ENCODE measurements around the gene OR10A7.
"Not testable (repeated sequence)": the region's sequence is repeated elsewhere in the genome, so short reads cannot be mapped to it uniquely, and the experiment has no call there.

Gene OR10A7

GRCh38 chr12:55220725-55221124 lies at the start of gene OR10A7:
Gene OR10A7, plus strand, starts transcription at chr12:55221025. Its CDS starts 0 bp downstream, at chr12:55221025.
- no peak for DNase-seq

- no peak for DNase-seq
Measured at GRCh38 chr12:55171445-55171844, 49.4 kb upstream of the OR10A7 start.

- DNase-seq: not testable (repeated sequence)
Measured at GRCh38 chr12:55171846-55172245, 49.0 kb upstream of the OR10A7 start.

- no peak for DNase-seq
Measured at GRCh38 chr12:55172686-55173085, 48.1 kb upstream of the OR10A7 start.

GRCh38 chr12:55173456-55173855 lies 47.4 kb upstream of the OR10A7 start:
- no peak for DNase-seq

GRCh38 chr12:55188573-55188972 lies 32.3 kb upstream of the OR10A7 start:
- no peak for DNase-seq

- DNase-seq: peak; percentile 73
Measured at GRCh38 chr12:55188974-55189556, 31.8 kb upstream of the OR10A7 start.

GRCh38 chr12:55194382-55194781 lies 26.4 kb upstream of the OR10A7 start:
- DNase-seq: no peak

GRCh38 chr12:55226523-55226922 lies 5.7 kb downstream of the OR10A7 start:
- DNase-seq: no peak

- DNase-seq: no peak
Measured at GRCh38 chr12:55227643-55228042, 6.8 kb downstream of the OR10A7 start.

GRCh38 chr12:55244309-55244708 lies 23.5 kb downstream of the OR10A7 start, which contains the start of gene OR6C74:
Gene OR6C74, plus strand, starts transcription at chr12:55244609. Its CDS starts 2,679 bp downstream, at chr12:55247288.
- no peak for DNase-seq

GRCh38 chr12:55246159-55246558 lies 25.3 kb downstream of the OR10A7 start:
- DNase-seq: no peak

- no peak for DNase-seq
Measured at GRCh38 chr12:55250944-55251343, 30.1 kb downstream of the OR10A7 start.

- DNase-seq: no peak
Measured at GRCh38 chr12:55253281-55253680, 32.5 kb downstream of the OR10A7 start.

GRCh38 chr12:55256831-55257230 lies 36.0 kb downstream of the OR10A7 start:
- no peak for DNase-seq

GRCh38 chr12:55258303-55258702 lies 37.5 kb downstream of the OR10A7 start:
- DNase-seq: no peak
